GM12878 (cell line): ENCODE results near the gene SLC25A28.

ENCODE experiments used
- CREM ChIP-seq: IDR thresholded peaks from 2 replicates; pipeline ENCODE4 v1.6.1; 2014; ENCODE audit warnings: antibody characterized with exemption, low read depth
- EP300 ChIP-seq, 2 experiments: fragments of 150-350 bp in 1 of 2; IDR thresholded peaks; 2 replicates each; pipeline ENCODE4 v1.6.1; 2011 to 2012; ENCODE audit warnings: low read depth in 2 of 2, low read length in 2 of 2, borderline replicate concordance in 1 of 2, improper control_type of control experiment in 1 of 2, inconsistent platforms in 1 of 2; ENCODE audit not compliant: control insufficient read depth in 1 of 2
- EZH2 ChIP-seq: IDR thresholded peaks from 2 replicates; pipeline ENCODE4 v1.6.1; 2012; ENCODE audit warnings: low read depth, mild to moderate bottlenecking, control low read depth, inconsistent platforms, low read length, borderline replicate concordance; ENCODE audit not compliant: control insufficient read depth
- MAX ChIP-seq: IDR thresholded peaks from 2 replicates; pipeline ENCODE4 v1.6.1; 2012; ENCODE audit warnings: low read depth, low read length, improper control_type of control experiment
- MXI1 ChIP-seq: fragments of 150-350 bp; IDR thresholded peaks from 2 replicates; pipeline ENCODE4 v1.6.1; 2011; ENCODE audit warnings: low read depth, mild to moderate bottlenecking, inconsistent platforms, low read length, improper control_type of control experiment
- NFYA ChIP-seq: IDR thresholded peaks from 2 replicates; pipeline ENCODE4 v1.6.1; 2011; ENCODE audit warnings: low read depth, mild to moderate bottlenecking, low read length, improper control_type of control experiment, borderline replicate concordance
- POLR2AphosphoS2 ChIP-seq: IDR thresholded peaks from 2 replicates; pipeline ENCODE4 v1.6.1; 2011; ENCODE audit warnings: low read depth, mild to moderate bottlenecking, low read length, improper control_type of control experiment, moderate library complexity
- POLR2AphosphoS5 ChIP-seq: IDR thresholded peaks from 2 replicates; pipeline ENCODE4 v1.6.1; 2011; ENCODE audit warnings: mild to moderate bottlenecking, low read length, inconsistent platforms
- TF ChIP-seq, protein P1 (sequence below), 3 experiments: IDR thresholded peaks in 2 of 3; conservative IDR thresholded peaks in 1 of 3; 2 replicates each; pipeline ENCODE4 v1.5.1; 2011; ENCODE audit warnings: low read depth in 3 of 3, low read length in 3 of 3, mild to moderate bottlenecking in 3 of 3, control low read depth in 2 of 3, moderate library complexity in 2 of 3, inconsistent platforms in 1 of 3, mixed read lengths in 1 of 3; ENCODE audit not compliant: control insufficient read depth in 2 of 3, insufficient read depth in 1 of 3; ENCODE audit errors: extremely low read depth in 1 of 3

DNA sequence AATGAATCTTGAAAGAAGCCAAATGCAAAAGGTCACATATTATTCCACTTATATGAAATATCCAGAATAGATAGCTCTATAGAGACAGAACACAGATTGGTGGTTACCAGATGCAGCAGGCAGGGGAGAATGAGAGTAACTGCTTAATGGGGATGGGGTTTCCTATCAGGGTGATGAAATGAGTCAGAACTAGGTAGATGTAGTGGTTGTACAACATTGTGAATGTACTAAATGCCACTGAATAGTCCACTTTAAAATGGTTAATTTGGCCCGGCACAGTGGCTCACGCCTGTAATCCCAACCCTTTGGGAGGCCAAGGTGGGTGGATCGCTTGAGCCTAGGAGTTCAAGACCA is 9.4 kb upstream of the SLC25A28 start:
- no peak for TF ChIP-seq MAX
- TF ChIP-seq, protein P1, sequence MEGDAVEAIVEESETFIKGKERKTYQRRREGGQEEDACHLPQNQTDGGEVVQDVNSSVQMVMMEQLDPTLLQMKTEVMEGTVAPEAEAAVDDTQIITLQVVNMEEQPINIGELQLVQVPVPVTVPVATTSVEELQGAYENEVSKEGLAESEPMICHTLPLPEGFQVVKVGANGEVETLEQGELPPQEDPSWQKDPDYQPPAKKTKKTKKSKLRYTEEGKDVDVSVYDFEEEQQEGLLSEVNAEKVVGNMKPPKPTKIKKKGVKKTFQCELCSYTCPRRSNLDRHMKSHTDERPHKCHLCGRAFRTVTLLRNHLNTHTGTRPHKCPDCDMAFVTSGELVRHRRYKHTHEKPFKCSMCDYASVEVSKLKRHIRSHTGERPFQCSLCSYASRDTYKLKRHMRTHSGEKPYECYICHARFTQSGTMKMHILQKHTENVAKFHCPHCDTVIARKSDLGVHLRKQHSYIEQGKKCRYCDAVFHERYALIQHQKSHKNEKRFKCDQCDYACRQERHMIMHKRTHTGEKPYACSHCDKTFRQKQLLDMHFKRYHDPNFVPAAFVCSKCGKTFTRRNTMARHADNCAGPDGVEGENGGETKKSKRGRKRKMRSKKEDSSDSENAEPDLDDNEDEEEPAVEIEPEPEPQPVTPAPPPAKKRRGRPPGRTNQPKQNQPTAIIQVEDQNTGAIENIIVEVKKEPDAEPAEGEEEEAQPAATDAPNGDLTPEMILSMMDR (IDR thresholded peaks at IDR 0.05 in 2 of 3, conservative IDR thresholded peaks at IDR 0.05 in 1 of 3; ENCODE audit: control insufficient read depth in 2 of 3, extremely low read depth in 1 of 3, insufficient read depth in 1 of 3, low read depth in 3 of 3, low read length in 3 of 3): no peak
- TF ChIP-seq EP300 (IDR thresholded peaks at IDR 0.05; ENCODE audit: borderline replicate concordance in 1 of 2, control insufficient read depth in 1 of 2, low read depth in 2 of 2, low read length in 2 of 2): no peak
- no peak for TF ChIP-seq EZH2
- TF ChIP-seq CREM: no peak
- no peak for TF ChIP-seq NFYA
- TF ChIP-seq POLR2AphosphoS2: no peak
- TF ChIP-seq POLR2AphosphoS5: no peak
- TF ChIP-seq MXI1: no peak
